ENCODE results near the gene CCDC90B. TPM values are rescaled to one million over a fixed set of nuclear protein-coding genes. Genes with fewer than 3 reads are reported as not detected.

CCDC90B gene
- polyA plus RNA-seq, 4 donors, result 75.9 to 97.2 (median 86.3) TPM

GRCh38 chr11:83249445-83249844 is 36.7 kb downstream of the CCDC90B start:
- no peak for DNase-seq (ENCODE audit: low read depth in 4 of 4, low spot score in 2 of 4)

- peak in 2 of 4 donors; percentile 10 to 28 for DNase-seq (ENCODE audit: low read depth in 4 of 4, low spot score in 2 of 4)
Observed at GRCh38 chr11:83241291-83241946, 44.7 kb downstream of the CCDC90B start.

- no peak for DNase-seq (ENCODE audit: low read depth in 4 of 4, low spot score in 2 of 4)
Observed at GRCh38 chr11:83238111-83238510, 48.1 kb downstream of the CCDC90B start.

- DNase-seq (ENCODE audit: low read depth in 4 of 4, low spot score in 2 of 4), result no peak
Observed at GRCh38 chr11:83235825-83236224, 50.3 kb downstream of the CCDC90B start.

- DNase-seq (ENCODE audit: low read depth in 4 of 4, low spot score in 2 of 4), result no peak
Observed at GRCh38 chr11:83223457-83223856, 62.7 kb downstream of the CCDC90B start.

GRCh38 chr11:83222499-83222898 is 63.7 kb downstream of the CCDC90B start:
- DNase-seq (ENCODE audit: low read depth in 4 of 4, low spot score in 2 of 4), result no peak

GRCh38 chr11:83221694-83222093 is 64.5 kb downstream of the CCDC90B start:
- no peak for DNase-seq (ENCODE audit: low read depth in 4 of 4, low spot score in 2 of 4)

- DNase-seq (ENCODE audit: low read depth in 4 of 4, low spot score in 2 of 4), result no peak
Observed at GRCh38 chr11:83220260-83220659, 65.9 kb downstream of the CCDC90B start.

GRCh38 chr11:83219095-83219494 is 67.1 kb downstream of the CCDC90B start:
- DNase-seq (ENCODE audit: low read depth in 4 of 4, low spot score in 2 of 4), result no peak

Other genes starting within 250 kb of the CCDC90B start
- gene RAB30, start 214.5 kb downstream of the CCDC90B start, polyA plus RNA-seq (ENCODE audit: insufficient read length in 4 of 4), result 1 to 10 TPM; 8.2 to 8.9 (median 8.4) TPM
- 10 to 100 TPM; 60.8 to 84.4 (median 74.6) TPM for gene PCF11, start 129.2 kb downstream of the CCDC90B start, polyA plus RNA-seq (ENCODE audit: insufficient read length in 4 of 4)
- gene ANKRD42, start 92.7 kb downstream of the CCDC90B start, polyA plus RNA-seq (ENCODE audit: insufficient read length in 4 of 4), result 10 to 100 TPM; 16.5 to 20.3 (median 17.4) TPM

All from left renal cortex interstitium (tissue), 4 donors.